Vagina (tissue), 2 donors: ENCODE data around the gene CCNE1.

Experiments
- POLR2A ChIP-seq, 2 donors: fragments of 450-650 bp; IDR thresholded peaks; one replicate each; pipeline ENCODE4 v1.6.1; 2017; ENCODE audit warnings: antibody characterized with exemption in 2 of 2, mild to moderate bottlenecking in 2 of 2, moderate library complexity in 2 of 2
- POLR2AphosphoS5 ChIP-seq, 2 donors: sonication (generic); formaldehyde crosslinking; IDR thresholded peaks; one replicate each; pipeline ENCODE4 v1.9.0; 2017; ENCODE audit warnings: antibody characterized with exemption in 2 of 2, mild to moderate bottlenecking in 2 of 2, low read depth in 1 of 2; ENCODE audit not compliant: insufficient read depth in 1 of 2
- TF ChIP-seq, protein P1 (sequence below), 3 experiments: fragments of 450-650 bp in 2 of 3; fragments of 200-600 bp in 1 of 3; sonication (generic) in 1 of 3; IDR thresholded peaks; one replicate each; pipeline ENCODE4 v1.5.1; 2017 to 2019; ENCODE audit warnings: antibody characterized with exemption in 3 of 3, mild to moderate bottlenecking in 2 of 3, moderate library complexity in 2 of 3

GRCh38 chr19:29766100-29766499 is 45.7 kb upstream of the CCNE1 start:
- TF ChIP-seq, protein P1, sequence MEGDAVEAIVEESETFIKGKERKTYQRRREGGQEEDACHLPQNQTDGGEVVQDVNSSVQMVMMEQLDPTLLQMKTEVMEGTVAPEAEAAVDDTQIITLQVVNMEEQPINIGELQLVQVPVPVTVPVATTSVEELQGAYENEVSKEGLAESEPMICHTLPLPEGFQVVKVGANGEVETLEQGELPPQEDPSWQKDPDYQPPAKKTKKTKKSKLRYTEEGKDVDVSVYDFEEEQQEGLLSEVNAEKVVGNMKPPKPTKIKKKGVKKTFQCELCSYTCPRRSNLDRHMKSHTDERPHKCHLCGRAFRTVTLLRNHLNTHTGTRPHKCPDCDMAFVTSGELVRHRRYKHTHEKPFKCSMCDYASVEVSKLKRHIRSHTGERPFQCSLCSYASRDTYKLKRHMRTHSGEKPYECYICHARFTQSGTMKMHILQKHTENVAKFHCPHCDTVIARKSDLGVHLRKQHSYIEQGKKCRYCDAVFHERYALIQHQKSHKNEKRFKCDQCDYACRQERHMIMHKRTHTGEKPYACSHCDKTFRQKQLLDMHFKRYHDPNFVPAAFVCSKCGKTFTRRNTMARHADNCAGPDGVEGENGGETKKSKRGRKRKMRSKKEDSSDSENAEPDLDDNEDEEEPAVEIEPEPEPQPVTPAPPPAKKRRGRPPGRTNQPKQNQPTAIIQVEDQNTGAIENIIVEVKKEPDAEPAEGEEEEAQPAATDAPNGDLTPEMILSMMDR (IDR thresholded peaks at IDR 0.05): no peak
- TF ChIP-seq POLR2AphosphoS5 (IDR thresholded peaks at IDR 0.05; ENCODE audit: insufficient read depth in 1 of 2, low read depth in 1 of 2): no peak
- TF ChIP-seq POLR2A (IDR thresholded peaks at IDR 0.05): no peak
